ENCODE data around the gene ATP6V0C.
"Not testable (repeated sequence)": the region's sequence is repeated elsewhere in the genome, so short reads cannot be mapped to it uniquely, and the experiment has no call there.

The ATP6V0C gene

DNA sequence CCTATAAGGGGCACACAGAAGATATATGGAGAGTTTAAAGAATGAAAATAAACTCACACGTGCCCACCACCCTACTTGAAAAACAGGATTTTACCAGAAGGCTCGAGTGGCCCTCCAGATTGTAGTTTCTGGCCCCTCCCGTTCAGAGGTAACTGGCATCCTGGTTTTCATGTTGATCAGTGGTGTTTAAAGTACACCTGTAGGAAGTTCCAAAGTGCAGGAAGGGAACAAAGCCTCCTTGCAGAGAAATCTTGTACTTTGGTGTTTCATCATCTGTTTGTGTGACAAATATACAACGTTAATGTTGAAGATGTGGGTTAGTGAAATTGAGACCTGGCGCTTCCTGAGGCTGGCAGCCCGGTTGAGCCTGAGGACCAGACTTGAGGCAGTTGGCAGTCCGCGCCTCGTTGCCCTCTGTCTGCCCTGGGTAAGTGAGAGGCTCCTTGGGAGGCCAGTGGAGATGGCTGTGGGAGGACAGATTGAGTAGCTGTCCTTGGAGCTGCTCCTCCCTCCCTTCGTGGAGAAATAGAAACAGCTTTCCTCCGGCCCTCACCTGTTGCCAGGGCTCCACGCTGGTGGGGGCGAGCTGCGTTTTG, 36.6 kb downstream of the ATP6V0C start:
- not testable (repeated sequence) for DNase-seq (ENCODE audit: low spot score)

GRCh38 chr16:2551420-2551889, 37.7 kb downstream of the ATP6V0C start:
- DNase-seq (ENCODE audit: low spot score): not testable (repeated sequence)

DNA sequence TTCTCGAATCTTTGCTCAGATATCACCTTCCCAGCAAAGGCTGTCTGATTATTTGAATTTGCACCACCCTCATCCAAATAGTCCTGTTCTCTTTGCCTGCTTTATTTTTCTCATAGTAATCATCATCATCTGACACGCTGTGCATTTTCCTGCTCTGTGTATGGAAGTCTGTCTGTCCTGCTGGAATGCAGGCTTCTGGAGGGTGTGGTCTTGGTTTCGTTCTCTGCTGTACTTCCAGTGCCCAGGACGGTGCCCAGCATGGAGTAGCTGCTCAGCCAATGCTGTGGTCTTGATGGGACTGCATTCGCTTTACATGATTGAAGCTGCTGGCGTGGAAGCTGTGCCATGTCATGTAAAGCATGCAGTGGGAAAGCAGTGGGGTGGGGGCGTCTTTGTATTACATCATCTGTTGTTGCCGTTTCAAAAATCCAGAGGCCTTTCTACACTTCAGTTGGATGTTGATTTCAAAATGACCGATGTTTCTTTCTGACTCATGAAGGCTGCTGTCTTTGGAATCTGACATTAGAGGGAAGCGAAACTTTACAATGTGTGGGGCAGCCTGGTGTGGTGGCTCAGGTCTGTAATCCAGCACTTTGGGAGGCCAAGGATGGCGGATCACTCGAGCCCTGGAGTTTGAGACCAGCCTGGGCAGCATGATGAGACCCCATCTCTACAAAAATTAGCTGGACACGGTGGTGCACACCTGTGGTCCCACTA, 41.1 kb downstream of the ATP6V0C start:
- not testable (repeated sequence) for DNase-seq (ENCODE audit: low spot score)

DNA sequence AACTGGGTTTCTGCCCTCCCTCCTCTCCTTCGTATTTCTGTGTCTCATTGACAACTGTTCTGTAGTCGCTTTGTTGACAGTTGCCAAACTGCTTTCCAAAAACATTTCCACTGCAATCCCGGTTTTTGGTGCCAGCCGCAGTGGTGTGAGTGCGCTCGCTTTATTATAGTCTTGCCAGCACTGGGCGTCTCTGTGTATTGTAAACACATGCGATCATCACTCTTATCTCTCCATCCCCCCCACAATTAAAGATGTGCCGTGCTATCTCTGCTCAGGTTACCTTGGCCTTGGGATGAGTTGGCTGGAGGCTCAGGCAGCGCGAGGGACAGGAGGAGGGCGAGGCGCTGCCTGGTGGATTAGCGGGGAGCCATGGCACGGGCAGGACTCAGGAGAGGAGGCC, 43.4 kb downstream of the ATP6V0C start:
- DNase-seq (ENCODE audit: low spot score): not testable (repeated sequence)

DNA sequence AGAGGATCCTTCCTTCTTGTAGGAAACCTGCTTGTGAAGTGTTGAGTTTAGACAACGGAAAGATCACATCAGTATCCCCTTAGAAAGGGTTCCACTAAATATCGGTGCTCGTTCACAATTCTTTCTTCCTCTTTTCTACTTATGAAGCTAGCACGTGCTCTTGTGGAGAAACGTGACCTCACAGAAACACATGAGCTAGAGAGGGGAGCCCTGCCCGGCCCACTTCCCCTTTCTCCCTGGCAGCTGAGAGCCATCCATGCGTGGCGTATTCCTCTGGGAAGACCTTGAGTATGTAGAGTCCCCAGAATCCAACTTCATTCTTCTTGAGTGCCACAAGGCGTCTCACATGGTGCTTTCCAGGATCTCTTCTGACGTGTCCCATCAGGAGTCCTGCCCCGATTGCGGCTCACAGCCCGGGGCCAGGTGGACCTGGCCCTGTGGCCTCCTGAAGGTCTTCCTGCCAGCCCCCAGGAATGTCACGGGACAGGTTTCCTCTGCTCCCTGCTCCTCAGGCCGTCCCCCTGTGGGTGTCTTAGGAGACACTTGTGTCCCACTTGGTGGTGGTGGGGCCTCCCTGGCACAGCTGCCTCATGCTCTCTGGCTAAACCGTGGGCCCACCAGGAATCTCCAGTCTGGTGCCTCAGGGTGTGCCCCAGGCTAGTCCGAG, 46.5 kb downstream of the ATP6V0C start:
- DNase-seq (ENCODE audit: low spot score): not testable (repeated sequence)

GRCh38 chr16:2560798-2561133, 47.0 kb downstream of the ATP6V0C start:
- DNase-seq (ENCODE audit: low spot score): not testable (repeated sequence)

- not testable (repeated sequence) for DNase-seq (ENCODE audit: low spot score)
Observed at GRCh38 chr16:2567506-2567905, 53.8 kb downstream of the ATP6V0C start.

DNA sequence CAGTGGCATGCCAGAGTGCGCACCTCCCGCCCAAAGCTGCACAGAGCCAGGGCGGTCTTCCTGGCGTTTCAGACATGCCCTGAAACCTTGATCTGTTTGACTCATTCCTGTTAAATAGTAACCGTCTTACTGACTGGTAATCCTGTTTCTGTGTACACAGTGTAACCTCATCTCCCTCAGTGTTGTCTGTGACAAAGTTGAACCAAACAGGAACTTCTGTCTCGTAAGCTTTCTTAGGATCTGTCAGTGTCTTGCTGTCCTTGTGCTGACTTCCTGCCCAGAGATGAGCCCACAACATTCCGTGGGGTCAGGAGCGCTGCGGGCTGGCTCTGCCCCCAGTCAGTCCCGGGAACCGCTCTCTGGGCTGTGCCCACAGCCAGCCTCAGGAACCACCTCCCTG, 54.8 kb downstream of the ATP6V0C start:
- DNase-seq (ENCODE audit: low spot score): not testable (repeated sequence)

All from putamen (tissue), 1 donor.